Upper lobe of left lung (tissue), 6 donors: ENCODE results near the gene CENPV. TPM values are rescaled to one million over a fixed set of nuclear protein-coding genes. Genes with fewer than 3 reads are reported as not detected.
"Not testable (repeated sequence)": the region's sequence is repeated elsewhere in the genome, so short reads cannot be mapped to it uniquely, and the experiment has no call there.

Experiments
- ATAC-seq, 2 donors: fragments of 200-7000 bp; cut with Tn5 transposase; one replicate each; pipeline ENCODE4 v1.9.1; 2022; ENCODE audit warnings: mild to moderate bottlenecking in 2 of 2, moderate library complexity in 2 of 2; ENCODE audit not compliant: low FRiP score in 2 of 2
- DNase-seq, 2 donors: peaks; one replicate each; pipeline ENCODE4 v3.0.0-alpha.2; 2019 to 2020
- H3K27ac ChIP-seq, 4 donors: fragments of 200-600 bp; sonication (generic); one replicate each; pipeline ENCODE4 v1.5.1; 2016 to 2019
- H3K27me3 ChIP-seq, 4 donors: fragments of 200-600 bp; sonication (generic); one replicate each; pipeline ENCODE4 v1.5.1; 2017 to 2019
- H3K36me3 ChIP-seq, 4 donors: fragments of 200-600 bp; sonication (generic); one replicate each; pipeline ENCODE4 v1.5.1; 2016 to 2019
- H3K4me1 ChIP-seq, 4 donors: fragments of 200-600 bp; sonication (generic); one replicate each; pipeline ENCODE4 v1.5.1; 2018 to 2019
- H3K4me3 ChIP-seq, 4 donors: fragments of 200-600 bp; sonication (generic); one replicate each; pipeline ENCODE4 v1.5.1; 2017 to 2019; ENCODE audit warnings: mild to moderate bottlenecking in 2 of 4, moderate library complexity in 1 of 4
- H3K9me3 ChIP-seq, 4 donors: fragments of 200-600 bp; sonication (generic); one replicate each; pipeline ENCODE4 v1.5.1; 2018 to 2019
- EP300 ChIP-seq, 4 donors: sonication (generic); formaldehyde crosslinking; IDR thresholded peaks; one replicate each; pipeline ENCODE4 v1.5.1; 2017; ENCODE audit warnings: antibody characterized with exemption in 4 of 4, control low read depth in 2 of 4
- POLR2A ChIP-seq, 4 donors: fragments of 450-650 bp; IDR thresholded peaks; one replicate each; pipeline ENCODE4 v1.5.1; 2016 to 2017; ENCODE audit warnings: antibody characterized with exemption in 4 of 4, mild to moderate bottlenecking in 2 of 4
- POLR2AphosphoS5 ChIP-seq, 2 donors: sonication (generic); formaldehyde crosslinking; IDR thresholded peaks; one replicate each; pipeline ENCODE4 v1.5.1; 2017; ENCODE audit warnings: antibody characterized with exemption in 2 of 2
- WGBS, 2 donors: methylation state at CpG; one replicate each; pipeline ENCODE4 v1.1.5; 2017 to 2018; 5-methylcytosine and 5-hydroxymethylcytosine counted together
- total RNA-seq, 6 donors: library from RNA; depleted of rRNA in 4 of 6; stranded (reverse); fragments of >200 nt in 4 of 6; gene quantifications; one replicate each; pipeline versions ENCODE4 v1.1.0 to v1.2.1, GENCODE V29; 2016 to 2021
- TF ChIP-seq, protein P1 (sequence below), 6 experiments: fragments of 450-650 bp in 4 of 6; fragments of 200-600 bp in 2 of 6; sonication (generic) in 2 of 6; IDR thresholded peaks; one replicate each; pipeline ENCODE4 v1.5.1; 2016 to 2019; ENCODE audit warnings: antibody characterized with exemption in 6 of 6
- donor health status: DM: no; HTN: no; CAD: no; lungs with moderate emphysema.
- donor health status: DM: no; HTN: yes; CAD: no; lungs with severe emphysema.

Gene CENPV
- total RNA-seq, result 10 to 100 TPM in 4 of 6 donors, 1 to 10 TPM in 2; 3.4 to 30.4 (median 11.1) TPM

DNA sequence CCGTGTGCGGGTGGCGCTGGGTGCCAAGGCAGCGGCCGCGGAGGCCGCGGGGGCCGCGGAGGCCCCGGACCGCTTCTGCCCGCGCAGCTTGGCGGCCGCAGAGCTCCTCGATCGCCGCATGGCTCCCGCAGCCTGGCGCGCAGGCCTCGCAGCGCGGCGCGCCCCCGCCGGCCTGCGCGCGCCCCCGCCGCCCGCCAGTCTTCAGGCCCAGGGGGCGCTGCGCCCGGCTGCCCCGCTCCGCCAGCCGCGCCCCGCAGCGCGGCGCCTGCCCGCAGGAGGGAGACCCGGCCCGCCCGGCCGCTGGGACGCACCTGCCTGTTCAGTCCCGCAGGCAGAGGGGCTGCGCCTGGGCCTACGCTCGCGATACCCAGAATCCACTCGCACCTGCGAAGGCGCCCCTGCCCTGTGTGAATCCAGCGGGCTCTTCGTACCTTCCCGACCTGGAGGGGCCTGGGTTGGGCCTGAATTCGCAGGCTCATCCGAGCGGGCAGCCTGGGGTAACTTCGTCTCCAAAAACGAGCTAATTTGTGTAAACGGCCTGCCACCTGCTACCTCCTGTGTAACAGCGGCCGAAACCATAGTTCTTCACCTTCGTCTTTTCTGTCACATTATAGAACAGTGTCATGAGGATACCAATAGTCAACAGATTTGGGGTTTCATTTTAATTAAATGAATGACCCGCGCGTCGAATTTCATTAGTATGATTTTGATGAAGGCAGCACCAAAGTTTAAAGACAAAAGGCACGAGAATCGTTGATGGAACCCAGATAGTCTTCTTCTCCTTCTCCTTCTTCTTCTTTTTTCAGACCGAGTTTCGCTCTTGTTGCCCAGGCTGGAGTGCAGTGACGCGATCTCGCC, at the start of gene CENPV:
CENPV (minus strand) TSS at position 153 of the 858 bp plus-strand sequence; CDS start at position 120, 33 bp downstream.
- H3K4me3 ChIP-seq, result peak within 1 kb of the TSS; percentile 73 to 78 (median 74)
- H3K9me3 ChIP-seq, result no peaks in the 10 kb centered on the region
- WGBS, 2 donors, result 39 to 43% methylated on average over 29 to 37 of the region's 83 CpGs
- TF ChIP-seq EP300 (IDR thresholded peaks at IDR 0.05) (no peak), POLR2A (IDR thresholded peaks at IDR 0.05) (peak in 1 of 4 donors; percentile 22)
- TF ChIP-seq, protein P1, sequence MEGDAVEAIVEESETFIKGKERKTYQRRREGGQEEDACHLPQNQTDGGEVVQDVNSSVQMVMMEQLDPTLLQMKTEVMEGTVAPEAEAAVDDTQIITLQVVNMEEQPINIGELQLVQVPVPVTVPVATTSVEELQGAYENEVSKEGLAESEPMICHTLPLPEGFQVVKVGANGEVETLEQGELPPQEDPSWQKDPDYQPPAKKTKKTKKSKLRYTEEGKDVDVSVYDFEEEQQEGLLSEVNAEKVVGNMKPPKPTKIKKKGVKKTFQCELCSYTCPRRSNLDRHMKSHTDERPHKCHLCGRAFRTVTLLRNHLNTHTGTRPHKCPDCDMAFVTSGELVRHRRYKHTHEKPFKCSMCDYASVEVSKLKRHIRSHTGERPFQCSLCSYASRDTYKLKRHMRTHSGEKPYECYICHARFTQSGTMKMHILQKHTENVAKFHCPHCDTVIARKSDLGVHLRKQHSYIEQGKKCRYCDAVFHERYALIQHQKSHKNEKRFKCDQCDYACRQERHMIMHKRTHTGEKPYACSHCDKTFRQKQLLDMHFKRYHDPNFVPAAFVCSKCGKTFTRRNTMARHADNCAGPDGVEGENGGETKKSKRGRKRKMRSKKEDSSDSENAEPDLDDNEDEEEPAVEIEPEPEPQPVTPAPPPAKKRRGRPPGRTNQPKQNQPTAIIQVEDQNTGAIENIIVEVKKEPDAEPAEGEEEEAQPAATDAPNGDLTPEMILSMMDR (IDR thresholded peaks at IDR 0.05), result peak; percentile 13 to 46 (median 32)
- peak; percentile 37 to 78 for ATAC-seq
- H3K36me3 ChIP-seq, result peaks cover 0 to 4% (median 2%) of the 10 kb centered on the region in 4 donors
- H3K27me3 ChIP-seq, result peaks cover 0 to 5% (median 0%) of the 10 kb centered on the region in 4 donors
- peak in 1 of 2 donors; percentile 30 for DNase-seq
- peaks cover 11 to 20% (median 16%) of the 10 kb centered on the region in 4 donors for H3K4me1 ChIP-seq
- peak within 1 kb of the TSS in 1 of 4 donors; percentile 75 for H3K27ac ChIP-seq

DNA sequence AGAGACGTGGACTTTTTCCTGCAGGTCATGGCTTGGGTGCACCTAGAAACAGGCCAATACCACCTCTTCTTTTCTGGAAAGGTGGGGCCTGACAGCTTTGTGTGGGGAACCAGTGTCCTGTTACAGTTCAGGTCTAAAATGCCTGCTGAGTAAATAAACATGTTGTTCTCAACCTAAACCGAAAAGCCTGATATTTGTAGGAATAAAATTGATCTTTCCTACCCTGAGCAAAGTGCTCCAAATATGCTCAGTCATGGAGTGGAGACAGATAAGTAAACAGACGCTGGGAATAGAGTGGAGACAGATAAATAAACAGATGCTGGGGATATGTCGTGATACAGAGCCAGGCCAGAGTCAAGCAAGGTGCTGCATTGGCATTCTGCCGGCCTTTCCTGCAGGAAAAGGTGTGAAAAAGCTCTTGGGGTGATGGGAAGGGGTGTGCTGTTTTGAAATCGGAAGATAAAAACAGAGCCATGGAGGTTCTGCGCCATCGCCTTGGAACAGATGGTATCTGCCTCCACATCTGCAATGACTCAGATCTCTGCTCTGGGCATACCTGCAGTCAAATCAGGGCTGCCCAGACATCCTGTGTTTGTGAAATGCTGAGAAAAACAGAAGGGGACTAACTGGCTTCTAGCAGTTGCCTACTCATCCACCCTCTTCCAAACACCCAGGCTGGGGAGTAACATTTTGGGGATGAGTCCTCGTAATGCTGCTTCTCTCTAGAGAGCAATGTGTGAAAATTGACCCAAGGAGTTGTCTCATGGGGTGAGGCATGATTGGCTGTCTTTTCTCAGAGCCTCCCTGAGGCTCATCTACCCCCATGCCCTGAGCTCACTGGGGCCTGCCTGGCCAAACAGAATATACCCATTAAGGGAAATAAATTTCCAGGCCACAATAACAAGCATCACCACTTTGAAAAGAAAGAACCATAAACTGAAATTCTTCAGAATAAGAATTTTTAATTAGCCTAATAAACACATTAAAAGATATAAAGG, 45.3 kb upstream of the CENPV start:
- no peak for ATAC-seq

DNA sequence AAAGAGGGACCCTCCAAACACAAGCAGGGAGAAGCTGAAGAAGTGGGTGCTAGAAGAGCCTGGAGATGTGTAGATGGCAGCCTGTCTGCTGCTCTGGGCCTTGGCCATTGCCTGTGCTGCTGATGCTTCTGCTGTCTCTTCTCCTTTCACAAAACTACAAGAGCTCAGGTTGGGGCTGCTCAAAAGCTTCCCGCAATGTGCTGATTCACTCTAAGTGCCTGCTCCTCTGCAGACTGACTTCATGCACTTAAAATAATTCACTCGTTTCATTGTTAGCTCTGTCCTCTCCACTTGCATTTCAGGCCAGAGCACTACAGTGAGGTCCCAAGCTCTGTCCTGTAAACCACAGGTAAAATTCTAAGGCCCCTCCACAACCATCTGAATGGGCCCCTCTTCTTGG, 43.4 kb upstream of the CENPV start:
- H3K4me1 ChIP-seq, DNase-seq, H3K4me3 ChIP-seq, ATAC-seq, H3K36me3 ChIP-seq, H3K27me3 ChIP-seq, H3K9me3 ChIP-seq: not testable (repeated sequence)
- H3K27ac ChIP-seq, result peak overlapping the region in 1 of 4 donors; percentile 34
- 42 to 47% methylated on average over 2 of the region's 2 CpGs for WGBS, 2 donors

More for the DNA sequence above, 45.3 kb upstream of the CENPV start:
- Histone ChIP-seq H3K9me3 (no peaks in the 10 kb centered on the region), H3K27me3 (no peaks in the 10 kb centered on the region), H3K4me1 (peaks cover 0 to 6% (median 0%) of the 10 kb centered on the region in 4 donors), H3K36me3 (no peaks in the 10 kb centered on the region), H3K27ac (peak overlapping the region in 1 of 4 donors; percentile 27), H3K4me3 (no peak overlapping the region)
- no peak for DNase-seq
- WGBS, 2 donors, result 44 to 53% methylated on average over 8 to 9 of the region's 9 CpGs
- TF ChIP-seq POLR2AphosphoS5 (IDR thresholded peaks at IDR 0.05), result peak in 1 of 2 donors; percentile 59
- TF ChIP-seq POLR2A (IDR thresholded peaks at IDR 0.05), result no peak
- TF ChIP-seq, protein P1 (IDR thresholded peaks at IDR 0.05), result no peak
- TF ChIP-seq EP300 (IDR thresholded peaks at IDR 0.05), result peak in 1 of 4 donors; percentile 30

DNA sequence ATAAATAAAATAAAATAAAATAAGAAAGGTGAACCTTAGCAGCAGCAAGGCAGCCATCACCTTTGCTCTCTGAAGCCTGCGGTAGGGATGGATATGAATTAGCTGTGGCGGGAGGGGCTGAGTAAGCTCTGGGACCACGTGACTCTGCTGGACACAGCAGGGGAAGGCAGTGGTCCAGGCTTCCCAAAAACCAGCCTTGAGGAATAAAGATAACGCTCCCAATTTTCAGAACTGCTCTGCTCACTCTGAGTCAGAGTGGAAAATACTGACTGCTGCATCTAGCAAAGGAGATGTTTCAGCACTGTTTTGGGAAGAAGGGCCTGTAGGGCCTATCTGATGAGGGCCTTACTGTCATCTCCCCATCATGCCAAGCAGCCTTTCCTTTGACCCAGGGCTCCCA, 42.6 kb upstream of the CENPV start:
- peak in 1 of 2 donors; percentile 83 for ATAC-seq
- H3K36me3 ChIP-seq, DNase-seq, H3K9me3 ChIP-seq, H3K27me3 ChIP-seq, H3K4me3 ChIP-seq, H3K4me1 ChIP-seq: not testable (repeated sequence)
- 78 to 85% methylated on average over 4 of the region's 4 CpGs for WGBS, 2 donors
- H3K27ac ChIP-seq, result peak overlapping the region in 1 of 4 donors; percentile 34

DNA sequence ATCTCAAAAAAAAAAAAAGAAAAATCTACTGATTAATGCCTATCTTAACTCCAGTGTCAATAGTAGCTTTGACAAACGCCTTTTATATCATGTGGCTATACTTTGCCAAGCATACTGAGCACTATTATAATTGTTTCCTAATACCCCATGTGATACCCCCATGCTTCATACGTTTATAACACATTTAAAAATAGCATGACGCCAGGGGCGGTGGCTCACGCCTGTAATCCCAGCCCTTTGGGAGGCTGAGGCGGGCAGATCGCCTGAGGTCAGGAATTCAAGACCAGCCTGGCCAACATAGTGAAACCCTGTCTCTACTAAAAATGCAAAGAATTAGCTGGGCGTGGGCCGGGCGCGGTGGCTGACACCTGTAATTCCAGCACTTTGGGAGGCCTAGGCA, 39.2 kb upstream of the CENPV start:
- H3K4me1 ChIP-seq, H3K4me3 ChIP-seq, H3K36me3 ChIP-seq, H3K9me3 ChIP-seq, H3K27me3 ChIP-seq, DNase-seq, H3K27ac ChIP-seq, ATAC-seq: not testable (repeated sequence)
- WGBS, 2 donors, result 88 to 89% methylated on average over 7 to 11 of the region's 11 CpGs

DNA sequence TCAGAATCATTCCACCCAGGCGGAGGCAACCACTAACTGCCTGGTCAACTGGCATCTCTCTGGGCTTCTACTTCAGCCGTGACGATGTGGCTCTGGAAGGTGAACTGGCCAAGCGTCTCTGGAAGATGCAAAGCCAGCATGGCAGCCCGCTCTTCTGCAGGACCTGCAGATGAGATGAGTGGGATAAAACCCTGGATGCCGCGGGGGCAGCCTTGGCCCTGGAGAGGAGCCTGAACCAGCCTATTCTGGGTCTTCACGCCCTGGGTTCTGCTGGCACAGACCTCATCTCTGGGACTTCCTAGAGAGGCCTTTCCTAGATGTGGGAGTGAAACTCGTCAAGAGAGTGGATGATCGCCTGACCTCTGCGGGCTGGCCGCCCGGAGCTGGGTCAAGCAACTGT, 38.2 kb upstream of the CENPV start:
- DNase-seq, result no peak
- 88 to 92% methylated on average over 6 to 13 of the region's 13 CpGs for whole genome bisulfite sequencing, 2 donors
- no peaks in the 10 kb centered on the region for H3K36me3 ChIP-seq

DNA sequence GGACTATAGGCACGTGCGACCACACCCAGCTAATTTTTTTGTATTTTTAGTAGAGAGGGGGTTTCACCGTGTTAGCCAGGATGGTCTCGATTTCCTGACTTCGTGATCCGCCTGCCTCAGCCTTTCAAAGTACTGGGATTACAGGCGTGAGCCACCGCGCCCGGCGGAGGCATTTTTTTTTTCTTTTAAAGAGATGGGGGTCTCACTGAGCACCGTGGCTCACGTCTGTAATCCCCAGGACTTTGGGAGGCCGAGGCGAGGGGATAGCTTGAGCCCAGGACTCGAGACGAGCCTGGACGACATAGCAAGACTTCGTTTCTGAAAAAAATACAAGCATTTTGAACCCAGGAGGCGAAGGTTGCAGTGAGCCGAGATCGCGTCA, 32.8 kb upstream of the CENPV start:
- Histone ChIP-seq H3K27ac (peak overlapping the region in 2 of 4 donors; percentile 44 to 78), H3K4me1 (peaks cover 26 to 49% (median 29%) of the 10 kb centered on the region in 4 donors), H3K4me3 (peak overlapping the region in 3 of 4 donors; percentile 43 to 54 (median 52)), H3K36me3 (peaks cover 9 to 18% (median 11%) of the 10 kb centered on the region in 4 donors)
- not testable (repeated sequence) for H3K9me3 ChIP-seq, DNase-seq, H3K27me3 ChIP-seq, ATAC-seq
- WGBS, 2 donors, result 43 to 50% methylated on average over 23 of the region's 23 CpGs

More for the DNA sequence above, 38.2 kb upstream of the CENPV start:
- Histone ChIP-seq H3K27me3 (no peaks in the 10 kb centered on the region), H3K4me1 (peaks cover 0 to 11% (median 3%) of the 10 kb centered on the region in 4 donors), H3K4me3 (no peak overlapping the region), H3K27ac (no peak overlapping the region), H3K9me3 (no peaks in the 10 kb centered on the region)
- ATAC-seq, result no peak
- TF ChIP-seq, protein P1 (IDR thresholded peaks at IDR 0.05), result no peak
- TF ChIP-seq POLR2A (IDR thresholded peaks at IDR 0.05), result no peak
- TF ChIP-seq POLR2AphosphoS5 (IDR thresholded peaks at IDR 0.05), result no peak
- TF ChIP-seq EP300 (IDR thresholded peaks at IDR 0.05), result no peak
